ENCODE data around the gene PTCH2. TPM values are rescaled to one million over a fixed set of nuclear protein-coding genes. Genes with fewer than 3 reads are reported as not detected.

PTCH2 gene
- total and polyA plus RNA-seq, 2 of the 13 experiments (the other 11 are each of a cell fraction or from before 2014, with no cell fraction given): 0.60 to 1.5 TPM

DNA sequence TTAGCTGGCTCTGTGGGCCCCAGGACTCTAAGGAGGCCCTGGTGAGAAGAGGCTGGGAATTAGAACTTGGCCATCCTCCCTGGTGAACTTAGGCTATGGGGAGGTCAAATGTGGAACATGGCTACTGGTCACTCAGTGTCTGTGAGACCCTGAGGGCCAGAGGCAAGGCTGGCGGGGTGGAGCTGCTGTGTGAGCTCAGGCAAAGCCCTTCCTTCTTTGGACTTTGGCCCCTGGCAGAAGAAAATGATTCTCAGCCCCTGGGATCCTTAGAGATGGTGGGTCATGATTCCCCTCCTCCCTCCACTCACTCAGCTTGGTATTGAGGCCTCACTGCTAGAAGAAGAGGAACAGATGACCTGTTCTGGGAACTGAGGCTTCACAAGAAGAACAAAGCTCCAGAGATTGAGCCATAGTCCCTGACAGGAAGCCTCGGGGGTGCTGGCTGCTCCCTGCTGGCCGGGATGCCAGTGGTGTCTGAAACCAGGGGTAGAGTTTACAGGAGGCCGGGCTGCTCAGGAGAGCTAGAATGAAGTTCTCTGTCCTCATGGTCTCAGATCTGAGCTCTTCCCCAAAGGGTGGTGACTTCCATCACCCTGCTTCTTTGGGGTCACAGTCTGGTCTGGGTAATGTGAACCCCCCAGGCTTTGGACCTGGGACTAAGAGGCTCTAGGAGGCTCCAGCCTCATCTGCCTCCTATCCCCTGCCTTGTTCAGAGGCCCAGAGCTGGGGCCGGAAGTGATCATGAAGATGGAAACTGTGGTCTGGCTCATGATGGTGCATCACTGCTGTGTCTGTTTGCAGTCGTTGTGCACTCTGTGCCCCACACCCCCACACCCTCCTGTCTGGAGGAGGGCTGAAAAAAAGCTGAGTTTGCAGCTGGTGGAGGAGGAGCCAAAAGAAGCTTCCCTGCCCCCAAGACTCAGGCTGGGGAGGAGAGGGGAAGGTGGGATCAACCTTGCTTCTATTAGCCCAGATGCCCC lies 33.8 kb downstream of the PTCH2 start (continued):
- TF ChIP-seq, protein P1, sequence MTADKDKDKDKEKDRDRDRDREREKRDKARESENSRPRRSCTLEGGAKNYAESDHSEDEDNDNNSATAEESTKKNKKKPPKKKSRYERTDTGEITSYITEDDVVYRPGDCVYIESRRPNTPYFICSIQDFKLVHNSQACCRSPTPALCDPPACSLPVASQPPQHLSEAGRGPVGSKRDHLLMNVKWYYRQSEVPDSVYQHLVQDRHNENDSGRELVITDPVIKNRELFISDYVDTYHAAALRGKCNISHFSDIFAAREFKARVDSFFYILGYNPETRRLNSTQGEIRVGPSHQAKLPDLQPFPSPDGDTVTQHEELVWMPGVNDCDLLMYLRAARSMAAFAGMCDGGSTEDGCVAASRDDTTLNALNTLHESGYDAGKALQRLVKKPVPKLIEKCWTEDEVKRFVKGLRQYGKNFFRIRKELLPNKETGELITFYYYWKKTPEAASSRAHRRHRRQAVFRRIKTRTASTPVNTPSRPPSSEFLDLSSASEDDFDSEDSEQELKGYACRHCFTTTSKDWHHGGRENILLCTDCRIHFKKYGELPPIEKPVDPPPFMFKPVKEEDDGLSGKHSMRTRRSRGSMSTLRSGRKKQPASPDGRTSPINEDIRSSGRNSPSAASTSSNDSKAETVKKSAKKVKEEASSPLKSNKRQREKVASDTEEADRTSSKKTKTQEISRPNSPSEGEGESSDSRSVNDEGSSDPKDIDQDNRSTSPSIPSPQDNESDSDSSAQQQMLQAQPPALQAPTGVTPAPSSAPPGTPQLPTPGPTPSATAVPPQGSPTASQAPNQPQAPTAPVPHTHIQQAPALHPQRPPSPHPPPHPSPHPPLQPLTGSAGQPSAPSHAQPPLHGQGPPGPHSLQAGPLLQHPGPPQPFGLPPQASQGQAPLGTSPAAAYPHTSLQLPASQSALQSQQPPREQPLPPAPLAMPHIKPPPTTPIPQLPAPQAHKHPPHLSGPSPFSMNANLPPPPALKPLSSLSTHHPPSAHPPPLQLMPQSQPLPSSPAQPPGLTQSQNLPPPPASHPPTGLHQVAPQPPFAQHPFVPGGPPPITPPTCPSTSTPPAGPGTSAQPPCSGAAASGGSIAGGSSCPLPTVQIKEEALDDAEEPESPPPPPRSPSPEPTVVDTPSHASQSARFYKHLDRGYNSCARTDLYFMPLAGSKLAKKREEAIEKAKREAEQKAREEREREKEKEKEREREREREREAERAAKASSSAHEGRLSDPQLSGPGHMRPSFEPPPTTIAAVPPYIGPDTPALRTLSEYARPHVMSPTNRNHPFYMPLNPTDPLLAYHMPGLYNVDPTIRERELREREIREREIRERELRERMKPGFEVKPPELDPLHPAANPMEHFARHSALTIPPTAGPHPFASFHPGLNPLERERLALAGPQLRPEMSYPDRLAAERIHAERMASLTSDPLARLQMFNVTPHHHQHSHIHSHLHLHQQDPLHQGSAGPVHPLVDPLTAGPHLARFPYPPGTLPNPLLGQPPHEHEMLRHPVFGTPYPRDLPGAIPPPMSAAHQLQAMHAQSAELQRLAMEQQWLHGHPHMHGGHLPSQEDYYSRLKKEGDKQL (CRISPR knock-in tag; IDR thresholded peaks at IDR 0.05; ENCODE audit: low read depth): 0 out of 2 replicates have a peak, but pooled peaks have one; percentile 9
- TF ChIP-seq, protein P2, sequence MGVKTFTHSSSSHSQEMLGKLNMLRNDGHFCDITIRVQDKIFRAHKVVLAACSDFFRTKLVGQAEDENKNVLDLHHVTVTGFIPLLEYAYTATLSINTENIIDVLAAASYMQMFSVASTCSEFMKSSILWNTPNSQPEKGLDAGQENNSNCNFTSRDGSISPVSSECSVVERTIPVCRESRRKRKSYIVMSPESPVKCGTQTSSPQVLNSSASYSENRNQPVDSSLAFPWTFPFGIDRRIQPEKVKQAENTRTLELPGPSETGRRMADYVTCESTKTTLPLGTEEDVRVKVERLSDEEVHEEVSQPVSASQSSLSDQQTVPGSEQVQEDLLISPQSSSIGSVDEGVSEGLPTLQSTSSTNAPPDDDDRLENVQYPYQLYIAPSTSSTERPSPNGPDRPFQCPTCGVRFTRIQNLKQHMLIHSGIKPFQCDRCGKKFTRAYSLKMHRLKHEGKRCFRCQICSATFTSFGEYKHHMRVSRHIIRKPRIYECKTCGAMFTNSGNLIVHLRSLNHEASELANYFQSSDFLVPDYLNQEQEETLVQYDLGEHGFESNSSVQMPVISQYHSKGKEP (CRISPR knock-in tag; IDR thresholded peaks at IDR 0.05): no peak
- no peak; the same call in 1 of the 2 replicates for TF ChIP-seq HDAC1 (CRISPR knock-in tag; IDR thresholded peaks at IDR 0.05)
- TF ChIP-seq KLF13 (CRISPR knock-in tag; IDR thresholded peaks at IDR 0.05): no peak
- TF ChIP-seq ZNF557 (CRISPR knock-in tag; IDR thresholded peaks at IDR 0.05): no peak
- TF ChIP-seq MIER3 (CRISPR knock-in tag; IDR thresholded peaks at IDR 0.05; ENCODE audit: borderline replicate concordance): no peak
- TF ChIP-seq ZNF746 (CRISPR knock-in tag; IDR thresholded peaks at IDR 0.05): no peak
- TF ChIP-seq, protein P3, sequence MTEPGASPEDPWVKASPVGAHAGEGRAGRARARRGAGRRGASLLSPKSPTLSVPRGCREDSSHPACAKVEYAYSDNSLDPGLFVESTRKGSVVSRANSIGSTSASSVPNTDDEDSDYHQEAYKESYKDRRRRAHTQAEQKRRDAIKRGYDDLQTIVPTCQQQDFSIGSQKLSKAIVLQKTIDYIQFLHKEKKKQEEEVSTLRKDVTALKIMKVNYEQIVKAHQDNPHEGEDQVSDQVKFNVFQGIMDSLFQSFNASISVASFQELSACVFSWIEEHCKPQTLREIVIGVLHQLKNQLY (CRISPR knock-in tag; IDR thresholded peaks at IDR 0.05): no peak
- TF ChIP-seq, protein P4, sequence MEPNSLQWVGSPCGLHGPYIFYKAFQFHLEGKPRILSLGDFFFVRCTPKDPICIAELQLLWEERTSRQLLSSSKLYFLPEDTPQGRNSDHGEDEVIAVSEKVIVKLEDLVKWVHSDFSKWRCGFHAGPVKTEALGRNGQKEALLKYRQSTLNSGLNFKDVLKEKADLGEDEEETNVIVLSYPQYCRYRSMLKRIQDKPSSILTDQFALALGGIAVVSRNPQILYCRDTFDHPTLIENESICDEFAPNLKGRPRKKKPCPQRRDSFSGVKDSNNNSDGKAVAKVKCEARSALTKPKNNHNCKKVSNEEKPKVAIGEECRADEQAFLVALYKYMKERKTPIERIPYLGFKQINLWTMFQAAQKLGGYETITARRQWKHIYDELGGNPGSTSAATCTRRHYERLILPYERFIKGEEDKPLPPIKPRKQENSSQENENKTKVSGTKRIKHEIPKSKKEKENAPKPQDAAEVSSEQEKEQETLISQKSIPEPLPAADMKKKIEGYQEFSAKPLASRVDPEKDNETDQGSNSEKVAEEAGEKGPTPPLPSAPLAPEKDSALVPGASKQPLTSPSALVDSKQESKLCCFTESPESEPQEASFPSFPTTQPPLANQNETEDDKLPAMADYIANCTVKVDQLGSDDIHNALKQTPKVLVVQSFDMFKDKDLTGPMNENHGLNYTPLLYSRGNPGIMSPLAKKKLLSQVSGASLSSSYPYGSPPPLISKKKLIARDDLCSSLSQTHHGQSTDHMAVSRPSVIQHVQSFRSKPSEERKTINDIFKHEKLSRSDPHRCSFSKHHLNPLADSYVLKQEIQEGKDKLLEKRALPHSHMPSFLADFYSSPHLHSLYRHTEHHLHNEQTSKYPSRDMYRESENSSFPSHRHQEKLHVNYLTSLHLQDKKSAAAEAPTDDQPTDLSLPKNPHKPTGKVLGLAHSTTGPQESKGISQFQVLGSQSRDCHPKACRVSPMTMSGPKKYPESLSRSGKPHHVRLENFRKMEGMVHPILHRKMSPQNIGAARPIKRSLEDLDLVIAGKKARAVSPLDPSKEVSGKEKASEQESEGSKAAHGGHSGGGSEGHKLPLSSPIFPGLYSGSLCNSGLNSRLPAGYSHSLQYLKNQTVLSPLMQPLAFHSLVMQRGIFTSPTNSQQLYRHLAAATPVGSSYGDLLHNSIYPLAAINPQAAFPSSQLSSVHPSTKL (CRISPR knock-in tag; IDR thresholded peaks at IDR 0.05): no peak
- no peak for TF ChIP-seq ZNF24 (IDR thresholded peaks at IDR 0.05)
- TF ChIP-seq ZNF101 (CRISPR knock-in tag; IDR thresholded peaks at IDR 0.05; ENCODE audit: borderline replicate concordance, low read depth): no peak
- no peak for TF ChIP-seq ZIK1 (CRISPR knock-in tag; IDR thresholded peaks at IDR 0.05; ENCODE audit: borderline replicate concordance, low read depth)
- peak; percentile 9; the same call in 1 of the 2 replicates for TF ChIP-seq BRCA1 (CRISPR knock-in tag; IDR thresholded peaks at IDR 0.05)
- no peak for TF ChIP-seq CHD2 (IDR thresholded peaks at IDR 0.05; ENCODE audit: low read depth, low read length)
- no peak; the same call in 1 of the 2 replicates for TF ChIP-seq SMC3 (IDR thresholded peaks at IDR 0.05; ENCODE audit: low read length)
- TF ChIP-seq HOXD1 (CRISPR knock-in tag; IDR thresholded peaks at IDR 0.05): no peak
- TF ChIP-seq ZNF83 (CRISPR knock-in tag; IDR thresholded peaks at IDR 0.05; ENCODE audit: borderline replicate concordance): no peak

All from HepG2 (cell line).